Skin of body (tissue), 2 donors: ENCODE measurements around the gene PRIM1. TPM values are rescaled to one million over a fixed set of nuclear protein-coding genes. Genes with fewer than 3 reads are reported as not detected.
A peak's percentile ranks its signal among the peaks of the same experiment; 100 is the strongest.
"Not testable (repeated sequence)": the region's sequence is repeated elsewhere in the genome, so short reads cannot be mapped to it uniquely, and the experiment has no call there.

Experiments used
- DNase-seq: peaks from one replicate; lab custom pipeline; 2025; lab: John Stamatoyannopoulos, UW
- total RNA-seq: library from RNA; depleted of rRNA; stranded (reverse); fragments of >200 nt; gene quantifications from one replicate; pipeline ENCODE4 v1.2.3, GENCODE V29; 2014

PRIM1 gene
- total RNA-seq, 1 donor from 2014 or later = 12.2 TPM

GRCh38 chr12:56718149-56718548 is 34.0 kb downstream of the PRIM1 start:
- DNase-seq = no peak

GRCh38 chr12:56716933-56717880 is 34.9 kb downstream of the PRIM1 start:
- no peak for DNase-seq

GRCh38 chr12:56716458-56716857 is 35.7 kb downstream of the PRIM1 start:
- no peak for DNase-seq

- DNase-seq = no peak
These were observed 36.3 kb downstream of the PRIM1 start for GRCh38 chr12:56715798-56716197.

GRCh38 chr12:56714431-56714929 is 37.6 kb downstream of the PRIM1 start:
- no peak for DNase-seq

- DNase-seq = no peak
These were observed 38.8 kb downstream of the PRIM1 start for GRCh38 chr12:56713345-56713744.

GRCh38 chr12:56709759-56710376 is 42.3 kb downstream of the PRIM1 start:
- no peak for DNase-seq

- DNase-seq = not testable (repeated sequence)
These were observed 47.6 kb downstream of the PRIM1 start for GRCh38 chr12:56704522-56704921.

- no peak for DNase-seq
These were observed 53.0 kb downstream of the PRIM1 start for GRCh38 chr12:56699020-56699661.

GRCh38 chr12:56695327-56696101 is 56.6 kb downstream of the PRIM1 start:
- DNase-seq = no peak

- DNase-seq = no peak
These were observed 58.0 kb downstream of the PRIM1 start for GRCh38 chr12:56694161-56694560.

- peak; percentile 81 for DNase-seq
These were observed 63.3 kb downstream of the PRIM1 start for GRCh38 chr12:56688846-56689109.

- peak; percentile 98 for DNase-seq
These were observed 63.8 kb downstream of the PRIM1 start, which contains the start of gene PTGES3 for GRCh38 chr12:56688129-56688845. Gene PTGES3 (minus strand): TSS chr12:56688284. CDS start chr12:56687999, 285 bp downstream.

GRCh38 chr12:56687223-56688128 is 64.6 kb downstream of the PRIM1 start:
- peak; percentile 48 for DNase-seq

- DNase-seq = no peak
These were observed 67.3 kb downstream of the PRIM1 start for GRCh38 chr12:56684745-56685359.

- DNase-seq = no peak
These were observed 69.8 kb downstream of the PRIM1 start for GRCh38 chr12:56682323-56682722.
